HG02763 (cell line): ENCODE data around the gene ERN1.
"Not testable (repeated sequence)": the region's sequence is repeated elsewhere in the genome, so short reads cannot be mapped to it uniquely, and the experiment has no call there.

Experiments used
- ATAC-seq: cut with Tn5 transposase; IDR thresholded peaks from one replicate; pipeline ENCODE4 v1.9.1; 2021; ENCODE audit warnings: mild to moderate bottlenecking, moderate library complexity; ENCODE audit not compliant: unreplicated experiment

ERN1 gene

DNA sequence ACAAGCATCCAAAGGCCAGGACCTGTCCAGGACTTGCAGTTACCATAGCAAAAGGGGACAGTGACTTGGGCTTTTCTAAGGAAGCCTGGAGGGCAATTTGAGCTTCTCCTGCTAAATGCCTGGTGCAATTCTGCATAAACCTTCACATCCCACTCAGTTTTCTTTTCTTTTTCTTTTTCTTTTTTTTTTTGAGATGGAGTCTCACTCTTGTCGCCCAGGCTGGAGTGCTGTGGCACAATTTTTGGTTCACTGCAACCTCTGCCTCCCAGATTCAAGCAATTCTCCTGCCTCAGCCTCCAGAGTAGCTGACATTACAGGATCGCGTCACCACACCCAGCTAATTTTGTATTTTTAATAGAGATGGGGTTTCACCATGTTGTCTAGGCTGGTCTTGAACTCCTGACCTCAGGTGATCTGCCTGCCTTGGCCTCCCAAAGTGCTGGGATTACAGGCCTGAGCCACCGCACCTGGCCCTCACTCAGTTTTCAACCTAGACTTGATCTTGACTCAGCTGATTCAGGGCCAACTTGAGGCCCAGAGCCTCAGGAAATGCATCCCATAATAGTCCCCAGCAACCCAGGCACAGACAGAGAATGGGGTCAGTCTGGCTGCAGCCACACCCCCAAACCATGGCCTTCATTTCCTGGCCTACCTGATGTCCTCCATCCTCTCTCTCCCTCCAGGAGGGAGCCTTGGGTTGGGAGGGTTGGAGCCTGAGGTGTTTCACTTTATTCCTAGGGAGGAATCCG is 122.7 kb downstream of the ERN1 start:
- ATAC-seq: not testable (repeated sequence)

DNA sequence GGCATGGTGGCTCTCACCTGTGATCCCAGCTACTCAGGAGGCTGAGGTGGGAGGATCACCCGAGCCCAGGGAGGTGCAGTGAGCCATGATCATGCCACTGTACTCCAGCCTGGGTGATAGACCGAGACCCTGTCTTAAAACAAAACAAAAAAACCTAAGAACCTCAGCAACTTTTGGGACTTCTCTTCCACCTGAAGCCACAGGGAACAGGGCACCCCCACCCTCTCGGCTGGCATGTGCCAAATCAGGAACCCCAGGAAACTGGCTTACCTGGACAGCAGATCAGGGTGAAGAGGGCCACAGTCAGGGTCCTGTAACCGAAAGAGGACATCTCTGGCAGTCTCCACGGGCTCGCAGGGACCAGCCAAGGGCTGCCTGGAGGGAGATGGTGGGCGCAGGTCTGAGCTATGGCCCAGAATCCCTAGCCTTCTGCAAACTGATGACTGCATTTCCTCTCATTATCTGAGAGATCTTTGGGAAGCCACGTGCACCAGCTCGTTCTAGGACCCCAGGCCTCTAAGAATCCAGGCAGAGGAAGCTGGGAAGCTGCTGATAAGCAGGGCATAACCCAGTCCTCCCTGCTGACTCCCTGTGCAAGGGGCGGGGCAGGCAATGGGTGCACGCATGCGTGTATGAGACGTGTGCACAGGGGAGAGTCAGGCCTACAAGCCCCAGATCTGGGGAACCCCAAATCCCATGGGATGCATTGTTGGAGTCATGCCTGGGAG is 123.4 kb downstream of the ERN1 start:
- no peak for ATAC-seq

DNA sequence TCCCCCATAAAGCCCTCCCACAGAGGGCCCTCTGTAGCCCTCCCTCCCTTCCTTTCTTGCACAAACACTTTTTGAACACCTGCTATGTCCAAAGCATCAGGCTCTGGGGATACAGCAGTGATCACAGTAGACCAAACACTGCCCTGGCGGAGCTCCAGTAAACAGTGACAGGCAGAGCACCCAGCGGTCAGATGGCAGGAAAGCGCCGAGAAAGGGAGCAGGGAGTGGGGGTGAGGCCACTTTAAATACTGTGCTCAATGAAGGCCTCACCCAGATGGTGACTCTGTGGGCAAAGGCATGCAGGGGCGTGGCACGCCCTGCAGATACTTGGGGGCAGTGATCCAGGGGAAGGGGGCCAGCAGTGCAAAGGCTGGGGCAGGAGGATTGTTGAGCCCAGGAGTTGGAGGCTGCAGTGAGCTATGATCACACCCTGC is 124.2 kb downstream of the ERN1 start:
- no peak for ATAC-seq

DNA sequence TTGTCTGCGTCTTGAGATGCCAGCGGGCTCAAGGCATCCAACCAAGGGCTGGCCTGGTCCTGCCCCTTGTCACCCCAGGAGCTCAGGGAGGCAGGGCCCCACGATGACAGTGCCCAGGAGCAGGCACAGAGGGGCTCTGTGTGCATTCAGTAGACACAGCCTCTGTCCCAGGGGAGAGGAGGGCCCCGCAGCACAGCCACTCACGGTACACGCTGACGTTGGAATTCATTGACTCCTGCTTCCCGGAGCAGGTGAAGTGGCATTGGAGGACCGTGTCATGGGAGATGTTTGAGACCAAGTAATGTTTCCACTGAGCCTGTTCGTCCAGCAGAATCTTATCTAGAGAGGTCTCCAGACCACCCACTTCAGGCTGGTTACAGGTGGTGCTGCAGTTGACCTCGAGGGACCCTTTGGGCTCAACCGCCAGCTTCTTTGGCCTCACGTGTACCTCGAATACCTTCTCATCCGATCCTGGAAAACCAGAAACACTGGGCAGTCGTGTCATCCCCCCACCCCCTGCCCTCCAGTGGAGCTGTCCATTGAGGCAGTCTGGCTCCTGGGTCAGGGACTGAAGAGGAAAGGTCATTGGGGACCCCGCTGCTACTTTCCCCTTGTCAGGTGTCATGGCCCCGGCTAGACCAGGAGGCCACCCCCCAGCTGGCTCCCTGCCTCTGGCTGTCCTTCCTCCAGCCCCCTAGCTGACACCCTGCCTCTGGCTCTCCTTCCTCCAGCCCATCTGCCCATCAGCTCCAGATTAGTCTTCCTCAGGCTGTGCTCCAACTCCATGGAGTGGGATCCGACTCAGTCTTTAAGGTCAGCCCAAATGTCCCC is 124.8 kb downstream of the ERN1 start:
- no peak for ATAC-seq

DNA sequence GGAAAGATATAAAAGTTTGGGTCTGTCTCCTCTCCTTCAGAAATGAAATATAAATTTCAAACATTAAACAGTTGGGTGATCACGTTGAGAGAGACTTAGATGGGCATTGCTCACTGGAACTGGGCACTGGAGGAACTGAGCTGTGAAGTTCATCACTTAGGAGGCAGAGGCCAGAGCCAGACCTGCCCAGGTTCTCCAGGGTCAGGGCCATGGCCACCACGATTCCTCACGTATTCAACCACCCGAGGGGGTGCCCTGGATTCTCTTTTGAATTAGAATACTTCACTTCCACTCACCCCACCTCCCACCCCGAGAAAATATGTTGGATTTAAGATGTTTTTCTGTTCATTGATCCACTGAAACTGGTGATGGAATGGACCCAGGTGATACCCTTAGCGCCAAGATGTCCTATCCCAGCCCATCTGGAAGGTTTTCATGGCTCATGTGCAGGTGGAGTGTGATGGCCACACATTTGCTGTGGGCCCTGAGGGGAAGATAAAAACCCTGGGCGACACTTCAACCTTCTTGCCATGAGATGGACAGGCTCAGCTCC is 125.7 kb downstream of the ERN1 start:
- no peak for ATAC-seq

DNA sequence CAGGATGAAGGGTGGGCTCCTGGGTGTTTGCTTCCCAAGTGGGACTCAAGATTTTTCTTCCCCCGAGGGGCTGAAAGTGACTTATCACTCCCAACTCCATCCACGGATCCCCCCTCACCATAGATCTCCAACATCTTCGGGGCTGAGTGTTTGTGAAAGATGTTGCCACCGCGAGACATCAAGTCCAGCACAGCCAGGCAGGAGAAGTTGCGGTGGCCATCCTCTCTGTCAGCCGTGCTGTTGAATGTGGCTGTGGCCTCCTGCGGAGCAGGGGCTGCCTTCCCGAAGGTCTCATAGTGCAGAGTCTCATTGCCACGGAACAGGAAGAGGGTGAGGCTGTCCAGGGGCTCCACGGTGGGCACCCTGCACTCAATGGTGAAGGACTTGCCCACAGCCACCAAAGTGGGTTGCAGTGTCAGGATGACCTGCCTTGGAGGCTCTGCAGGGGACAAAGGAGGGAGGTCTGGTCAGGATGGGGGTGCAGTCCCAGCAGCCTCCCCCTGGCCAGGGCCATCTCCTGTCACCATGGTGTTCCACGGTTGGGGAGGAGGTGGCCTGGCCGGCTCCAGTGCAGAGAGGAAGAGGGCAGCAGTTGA is 126.3 kb downstream of the ERN1 start:
- ATAC-seq: no peak

DNA sequence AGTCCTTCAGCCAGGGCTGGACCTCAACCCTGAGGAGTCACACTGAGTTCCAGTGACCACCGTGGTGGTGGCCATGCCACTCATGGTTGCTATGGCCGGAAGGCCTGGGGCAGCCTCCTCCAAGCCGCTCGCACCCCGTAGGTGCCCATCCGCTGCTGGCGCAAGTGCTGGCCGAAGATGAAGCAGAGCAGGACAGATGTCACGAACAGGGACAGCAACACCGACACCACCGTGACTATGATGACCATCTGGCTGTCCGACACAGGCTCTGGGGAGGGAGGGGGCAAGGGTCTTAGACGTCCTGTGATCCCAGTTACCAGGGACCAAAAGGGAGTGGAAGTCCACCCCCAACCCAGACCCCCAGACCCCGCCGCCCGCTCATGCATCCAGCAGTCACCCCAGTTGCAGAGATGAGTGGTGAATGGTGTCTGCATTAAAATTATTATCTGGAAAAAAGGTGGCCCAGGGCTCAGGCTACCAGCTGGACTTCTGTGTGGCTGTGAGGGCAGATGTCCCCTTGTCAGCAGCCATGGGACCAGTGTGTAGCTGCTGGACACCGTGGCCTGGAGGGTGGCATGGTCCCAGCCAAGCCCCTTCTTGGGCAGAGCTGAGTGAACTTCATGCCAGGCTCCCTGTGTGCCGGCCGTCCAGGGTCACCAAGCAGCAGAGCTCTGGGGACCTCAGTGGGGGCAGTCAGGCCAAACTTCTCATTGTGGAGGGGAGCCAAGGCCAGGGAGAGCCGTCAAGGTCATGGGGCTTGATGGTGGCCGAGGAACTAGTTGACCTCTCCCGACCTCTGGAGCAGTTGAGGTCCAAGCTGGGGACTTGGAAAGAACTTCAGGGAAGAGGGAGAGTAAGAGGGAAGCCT is 127.1 kb downstream of the ERN1 start:
- no peak for ATAC-seq

DNA sequence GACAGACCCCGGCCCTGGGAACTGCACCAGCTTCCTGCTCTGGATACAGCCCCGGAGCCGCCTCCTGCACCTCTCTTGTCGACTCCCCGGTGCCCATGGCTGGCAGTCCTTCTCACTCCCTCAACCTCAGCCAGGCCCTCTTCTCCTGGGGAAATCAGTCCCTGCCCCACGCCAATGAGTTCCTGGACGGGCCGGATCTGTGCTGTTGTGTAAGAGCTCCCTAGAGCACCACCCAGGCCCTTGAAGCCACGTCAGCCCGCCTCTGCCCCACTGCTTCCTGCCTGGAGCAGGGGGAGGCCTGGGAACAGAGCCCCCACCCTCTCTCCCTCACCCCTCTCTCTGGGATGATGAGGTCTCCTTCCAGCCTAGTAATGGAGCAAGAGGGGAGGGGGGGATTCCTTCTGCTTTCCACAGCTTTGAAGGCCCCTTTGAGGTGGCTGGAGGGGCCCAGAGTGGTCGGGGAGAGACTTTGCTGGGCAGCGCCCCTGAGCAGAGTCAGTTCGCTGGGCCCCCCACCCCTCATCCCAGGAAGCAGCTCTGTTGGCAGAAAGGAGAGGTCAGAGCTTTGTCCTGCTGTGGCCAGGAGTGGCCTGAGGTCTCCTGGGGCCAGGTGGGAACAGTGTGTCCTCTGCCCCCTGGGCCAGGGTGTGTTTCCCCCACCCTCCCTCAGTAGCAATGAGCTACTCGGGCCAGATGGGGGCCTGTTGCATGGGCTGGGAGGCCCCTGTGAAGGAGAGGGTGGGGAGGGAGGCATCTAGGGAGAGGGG is 128.0 kb downstream of the ERN1 start:
- no peak for ATAC-seq

DNA sequence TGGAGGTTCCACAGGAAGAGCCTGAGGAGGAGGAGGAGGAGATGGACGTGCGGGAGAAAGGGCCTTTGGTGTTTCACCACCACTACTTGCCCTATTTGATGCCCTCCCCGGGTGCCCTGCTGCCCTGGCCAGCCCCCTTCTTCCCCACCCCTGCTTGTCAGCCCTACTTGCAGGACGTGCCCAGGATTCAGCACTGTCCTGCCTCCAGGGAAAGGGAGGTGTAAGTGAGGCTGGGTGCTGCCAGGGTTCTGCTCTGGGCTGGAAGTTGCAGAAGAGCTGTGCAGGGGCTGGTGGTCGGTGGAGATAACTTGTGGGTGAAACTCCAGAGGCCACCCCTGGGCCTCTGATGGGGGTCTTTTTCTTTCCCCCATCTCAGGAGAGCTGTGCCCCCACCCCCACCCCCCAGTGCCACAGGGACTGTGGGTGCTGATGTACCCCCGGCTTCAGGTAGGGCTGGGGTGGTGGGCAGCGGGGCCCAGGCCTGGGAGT is 128.8 kb downstream of the ERN1 start:
- no peak for ATAC-seq

DNA sequence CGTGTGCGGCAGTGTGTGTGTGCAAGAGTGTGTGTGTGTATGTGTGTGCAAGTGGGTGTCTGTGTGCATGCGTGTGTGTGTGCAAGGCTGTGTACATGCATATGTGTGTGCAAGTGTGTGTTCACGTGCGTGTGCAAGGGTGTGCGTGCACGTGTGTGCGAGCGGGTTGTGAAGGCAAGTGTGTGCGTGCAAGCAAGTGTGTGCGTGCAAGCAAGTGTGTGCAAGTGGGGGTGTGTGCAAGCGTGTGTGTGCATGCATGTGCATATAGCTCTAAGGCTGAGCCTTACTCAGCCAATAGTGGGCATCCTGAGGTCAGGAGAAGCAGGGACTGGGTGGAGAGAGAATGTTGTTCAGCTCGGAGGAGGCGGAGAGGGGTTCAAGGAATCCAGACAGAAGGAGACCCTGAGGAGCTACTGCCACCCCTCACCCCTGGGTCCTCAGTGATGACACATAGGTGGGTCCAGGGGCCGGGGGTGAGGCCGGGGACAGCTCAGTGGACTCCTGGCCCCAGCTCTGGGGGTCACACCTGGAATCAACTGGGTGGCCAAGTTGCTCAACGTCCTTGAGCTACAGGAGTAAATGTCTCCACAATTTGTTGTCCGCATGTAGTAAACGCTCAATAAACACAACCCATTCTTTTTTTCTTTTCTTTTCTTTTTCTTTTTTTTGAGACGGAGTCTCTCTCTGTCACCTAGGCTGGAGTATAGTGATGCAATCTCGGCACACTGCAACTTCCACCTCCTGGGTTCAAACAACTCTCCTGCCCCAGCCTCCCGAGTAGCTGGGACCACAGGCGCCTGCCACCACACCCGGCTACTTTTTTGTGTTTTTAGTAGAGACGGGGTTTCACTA is 130.0 kb downstream of the ERN1 start:
- ATAC-seq: no peak

DNA sequence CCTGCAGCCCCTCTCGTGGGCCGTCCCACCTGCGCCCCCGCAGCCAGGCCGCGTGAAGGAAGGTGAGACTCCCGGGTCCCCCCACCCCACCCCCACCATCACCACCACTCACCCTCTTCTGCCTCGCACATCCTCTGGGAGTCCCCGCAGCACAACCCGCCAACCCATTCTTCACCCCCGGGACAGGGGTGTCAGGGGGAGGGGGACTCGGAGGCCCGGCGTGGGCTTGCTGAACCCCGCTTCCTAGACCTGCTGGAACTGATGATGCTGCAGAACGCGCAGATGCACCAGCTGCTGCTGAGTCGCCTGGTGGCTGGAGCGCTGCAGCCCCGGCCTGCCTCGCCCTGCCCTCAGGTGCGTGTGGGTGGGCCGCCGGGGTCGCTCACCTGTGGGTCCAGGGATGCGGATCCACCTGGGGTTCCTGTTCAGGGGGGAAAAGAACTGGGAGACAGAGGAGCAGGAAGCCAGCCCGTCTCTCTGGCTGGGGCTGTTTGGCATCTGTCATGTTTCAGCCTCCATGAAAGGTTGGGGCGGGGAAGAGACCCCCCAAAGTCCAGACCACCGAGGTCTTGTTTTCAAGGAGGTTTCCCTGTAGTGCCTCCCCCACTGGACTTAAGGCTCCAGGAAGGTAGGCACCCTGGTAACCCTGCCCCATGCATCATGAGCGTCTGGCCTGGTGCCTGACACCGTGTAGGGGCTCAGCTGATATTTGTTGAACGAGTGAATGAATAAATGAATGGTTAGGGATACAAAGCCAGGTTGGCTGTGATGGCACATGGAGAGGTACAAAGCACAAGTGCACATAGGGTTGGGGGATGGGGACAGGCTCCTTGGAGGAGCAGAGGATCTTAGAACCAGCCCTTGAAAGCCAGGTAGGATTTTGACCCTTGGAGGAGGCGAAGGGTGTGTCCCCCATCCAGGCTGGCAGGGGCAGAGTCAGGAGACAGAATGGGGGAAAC is 130.9 kb downstream of the ERN1 start:
- no peak for ATAC-seq

DNA sequence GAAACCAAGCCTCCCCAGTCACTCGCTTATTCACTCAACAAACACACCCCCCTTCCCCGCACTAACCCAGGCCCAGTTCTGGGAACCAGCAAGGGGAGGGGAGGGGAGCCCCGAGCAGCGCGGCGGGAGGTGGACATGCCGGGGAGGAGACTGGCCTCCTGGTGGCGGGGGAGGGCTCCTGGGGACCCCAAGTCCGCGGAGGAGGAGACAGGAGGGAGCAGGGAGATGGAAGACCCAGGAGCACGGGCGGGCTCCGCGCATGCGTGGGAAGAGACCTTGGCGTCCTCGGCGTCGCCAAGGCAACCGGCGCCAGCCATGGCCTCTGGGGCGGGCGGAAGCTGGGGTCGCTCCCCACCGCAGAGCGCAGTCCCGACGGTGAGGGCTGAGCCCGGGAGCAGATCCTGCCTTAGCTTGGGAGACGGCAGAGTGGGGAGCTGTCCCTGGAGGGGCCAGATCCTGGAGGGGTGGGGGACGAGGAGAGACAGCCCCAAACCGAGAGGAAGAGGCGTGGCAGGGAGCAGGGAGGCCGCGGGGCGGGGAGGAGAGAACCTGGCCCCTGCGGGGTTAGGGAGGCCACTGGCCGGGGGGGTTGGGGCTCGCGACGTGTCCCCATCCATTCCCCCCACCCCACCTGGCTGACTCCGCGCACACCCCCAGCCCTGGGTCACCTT is 131.8 kb downstream of the ERN1 start, which contains the start of gene PRR29:
Gene PRR29 (plus strand): TSS at position 302 of the 671 bp plus-strand sequence. CDS start 14 bp downstream, at position 316.
- ATAC-seq: no peak

DNA sequence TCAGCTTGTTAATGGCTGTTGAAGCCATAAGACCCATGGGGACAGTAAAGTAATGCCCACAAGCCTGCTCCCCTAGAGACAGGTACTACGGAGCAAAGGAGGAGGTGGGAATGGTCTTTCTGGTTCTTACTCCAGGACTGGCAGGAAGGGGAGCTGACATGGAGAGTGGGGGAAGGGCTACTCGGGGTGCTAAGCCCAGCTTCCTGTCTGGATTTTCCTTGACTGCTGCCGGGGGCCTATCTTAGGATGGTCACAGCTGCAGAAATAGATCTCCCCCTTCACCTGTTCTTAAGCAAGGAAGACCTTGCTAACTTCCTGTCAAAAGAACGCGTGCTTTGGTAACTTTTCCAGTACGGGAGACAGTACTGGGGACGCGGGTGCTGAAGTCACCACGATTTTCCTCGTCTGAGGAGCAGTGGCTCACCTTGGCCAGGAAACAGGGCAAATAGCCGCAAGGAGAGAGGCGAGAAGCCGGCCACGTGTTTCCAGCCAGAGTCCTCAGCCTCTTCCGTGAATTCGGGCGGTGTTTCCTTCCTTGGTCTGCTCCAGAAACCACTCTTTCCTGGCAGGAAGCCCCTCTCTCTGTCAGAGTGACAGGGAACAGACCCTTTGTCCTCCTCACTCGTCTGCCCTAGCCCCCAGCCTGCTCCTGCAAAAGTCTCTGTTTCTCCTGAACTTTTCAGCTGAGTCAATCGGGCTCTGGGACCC is 132.4 kb downstream of the ERN1 start:
- no peak for ATAC-seq

DNA sequence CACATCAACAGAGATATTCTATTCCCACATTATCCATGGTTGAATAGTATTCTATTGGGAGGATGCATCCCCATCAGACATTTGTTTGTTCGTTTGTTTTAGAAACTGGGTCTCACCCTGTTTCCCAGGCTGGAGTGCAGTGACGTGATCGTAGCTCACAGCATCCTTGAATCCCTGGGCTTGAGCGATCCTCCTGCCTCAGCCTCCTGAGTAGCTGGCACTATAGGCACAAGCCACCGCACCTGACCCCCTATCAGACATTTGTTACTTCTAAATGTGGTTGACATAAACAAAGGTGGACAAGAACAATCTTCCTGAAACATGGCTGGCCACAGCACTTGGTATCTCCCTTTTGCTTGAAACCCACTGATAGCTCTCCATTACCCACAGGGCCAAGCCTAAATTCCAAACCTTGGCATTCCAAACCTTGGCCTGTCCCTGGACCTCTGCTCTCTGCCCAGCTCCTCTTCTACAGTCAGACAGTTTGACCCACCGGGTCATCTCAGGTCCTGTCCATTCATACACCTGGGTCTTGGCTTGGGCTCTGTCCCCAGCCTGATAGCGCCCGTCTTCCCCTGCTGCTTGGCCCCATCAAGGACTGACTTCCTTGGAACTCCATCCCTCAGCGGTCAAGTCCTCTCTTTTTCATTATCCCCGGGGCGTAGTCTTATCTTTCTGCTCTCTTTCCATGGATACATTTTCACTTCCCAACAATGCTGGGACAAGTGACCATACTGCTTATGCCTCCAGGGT is 133.3 kb downstream of the ERN1 start:
- no peak for ATAC-seq

DNA sequence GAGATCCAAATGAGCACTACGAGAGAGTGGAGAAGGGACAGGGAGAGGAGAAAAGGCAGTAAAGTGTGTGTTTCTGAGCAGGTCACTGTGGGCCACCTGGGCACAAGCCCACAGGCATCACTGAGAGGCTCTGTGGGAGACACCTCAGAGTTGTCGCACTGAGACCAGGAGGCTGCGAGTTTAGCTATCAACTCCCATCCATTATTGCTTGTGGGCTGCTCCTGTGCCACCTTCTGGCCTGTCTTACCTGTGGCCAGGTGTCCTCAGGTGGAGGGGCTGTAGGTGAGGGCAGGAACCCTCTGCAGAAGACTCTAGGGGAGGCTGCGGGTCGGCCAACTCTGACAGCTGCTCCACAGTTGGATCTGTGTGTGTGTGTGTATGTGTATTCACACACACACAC is 134.3 kb downstream of the ERN1 start:
- ATAC-seq: no peak
